Measurements from ENCODE around the gene HIVEP2.

GRCh38 chr6:142834853-142835252 is 110.1 kb downstream of the HIVEP2 start:
- no peak for TF ChIP-seq CTCF (IDR thresholded peaks at IDR 0.05)
- TF ChIP-seq POLR2A (IDR thresholded peaks at IDR 0.05), result no peak

Data from lower leg skin (tissue), 3 donors.